ENCODE results near the gene USP7.
"Not testable (repeated sequence)": the region's sequence is repeated elsewhere in the genome, so short reads cannot be mapped to it uniquely, and the experiment has no call there.

The USP7 gene

DNA sequence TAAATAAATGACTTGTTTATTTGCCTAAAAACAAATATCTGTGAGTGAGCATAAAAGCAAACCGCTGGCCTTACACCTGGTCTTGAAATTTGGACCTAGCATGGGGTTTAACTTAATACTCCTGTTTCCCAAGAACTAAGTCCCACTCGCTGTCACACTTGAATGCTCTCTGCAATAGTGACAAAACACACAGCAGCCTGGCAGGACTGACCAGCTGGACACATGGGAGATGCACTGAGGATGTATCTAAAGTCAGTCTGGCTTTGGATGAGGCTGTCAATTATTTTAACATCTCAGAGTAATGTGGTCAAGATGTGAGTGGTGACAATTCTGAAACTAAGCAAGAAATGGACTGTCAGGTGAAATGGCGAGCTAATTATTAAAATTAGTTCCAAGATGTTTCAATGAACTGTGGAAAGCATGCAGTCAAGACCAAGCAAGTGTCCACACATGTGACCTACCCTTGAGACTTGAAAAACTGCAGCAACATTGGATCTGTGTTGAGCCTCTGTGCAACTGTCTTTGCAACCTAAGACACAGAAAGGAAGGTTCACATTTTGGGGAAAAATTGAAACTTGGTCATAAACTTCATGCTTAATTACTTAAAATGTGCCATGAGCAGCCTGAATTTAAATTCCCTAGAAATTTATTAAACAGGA is 64.9 kb downstream of the USP7 start:
- DNase-seq, result no peak

DNA sequence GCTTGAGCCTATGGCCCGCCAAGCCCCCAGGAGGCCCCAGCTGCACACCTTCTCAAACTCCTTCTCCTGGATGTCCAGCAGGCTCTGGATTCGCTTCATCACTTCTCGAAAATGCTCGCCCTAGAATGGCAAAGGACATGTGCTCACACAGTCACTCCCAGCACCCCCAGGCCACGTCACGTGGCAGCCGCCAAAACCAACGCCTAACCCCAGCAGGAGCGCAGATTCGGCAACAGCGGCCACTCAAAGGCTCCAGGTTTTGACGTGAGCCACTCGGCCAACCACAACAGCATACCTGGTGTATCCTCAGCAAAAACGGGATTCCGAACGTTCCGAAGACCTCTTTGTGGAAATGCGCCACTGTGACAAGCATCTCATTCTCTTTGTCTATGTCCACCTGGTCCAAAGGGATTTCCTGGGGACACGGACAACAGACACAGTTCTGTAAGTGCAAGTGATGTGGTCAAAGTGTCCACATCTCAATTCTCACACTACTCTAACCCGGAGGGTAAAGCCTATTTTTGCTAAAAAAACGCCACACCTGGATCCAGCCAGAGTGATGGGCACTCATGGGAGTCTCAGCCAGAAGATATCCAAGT is 68.9 kb downstream of the USP7 start:
- no peak for DNase-seq

DNA sequence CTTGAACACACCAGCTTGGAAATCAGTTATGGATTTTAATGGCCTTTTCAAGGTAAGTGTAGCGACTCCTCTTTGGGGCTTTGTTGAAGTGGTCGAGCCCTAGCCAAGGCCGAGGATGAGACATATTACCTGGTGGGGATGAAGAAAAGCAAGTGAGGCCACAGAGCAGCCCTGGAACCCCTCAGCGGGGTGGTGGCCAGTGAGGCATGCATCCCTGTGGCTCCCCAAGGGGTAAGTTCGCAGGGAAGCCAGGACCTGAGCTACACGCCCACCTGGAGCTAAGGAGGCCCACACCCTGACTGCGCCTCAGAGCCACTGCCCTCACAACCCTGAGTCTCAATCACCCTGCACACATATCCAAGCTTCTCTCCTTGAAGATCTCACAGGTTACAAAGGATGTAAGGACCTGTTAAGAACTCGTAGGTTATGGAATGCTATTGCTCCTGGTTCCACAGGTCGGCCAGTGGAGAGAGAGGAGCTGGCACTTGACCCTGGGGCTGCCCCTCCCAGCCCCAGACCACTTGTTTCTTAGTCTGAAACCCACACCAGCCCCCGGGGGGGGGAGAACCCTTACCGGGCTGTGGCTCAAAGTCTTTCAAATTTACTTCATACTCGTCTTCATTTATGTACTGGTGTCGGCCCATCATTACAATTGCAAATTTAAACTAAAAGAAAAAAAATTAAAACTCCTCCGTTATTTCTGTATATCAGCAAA is 69.6 kb downstream of the USP7 start:
- DNase-seq, result no peak

GRCh38 chr16:8893426-8893825 is 70.3 kb downstream of the USP7 start:
- no peak for DNase-seq

GRCh38 chr16:8892101-8892575 is 71.6 kb downstream of the USP7 start:
- DNase-seq, result no peak

DNA sequence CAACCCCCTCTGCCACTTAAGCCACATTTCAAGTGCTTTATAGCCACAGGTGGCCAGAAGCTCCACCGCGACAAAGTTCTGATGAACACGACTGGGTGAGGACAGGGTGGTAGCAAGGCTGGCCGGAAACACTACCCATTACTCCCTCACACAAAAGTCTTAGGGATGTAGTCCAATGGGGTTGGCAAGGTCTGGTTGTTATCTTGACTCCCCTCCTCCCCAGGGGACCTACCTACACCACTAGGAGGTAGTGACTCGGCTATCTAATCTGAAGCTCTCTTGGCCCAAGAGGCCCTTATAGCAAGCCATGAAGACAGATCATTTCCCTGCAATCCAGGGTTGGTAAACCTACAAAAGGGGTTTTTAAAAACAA is 73.2 kb downstream of the USP7 start:
- no peak for DNase-seq

DNA sequence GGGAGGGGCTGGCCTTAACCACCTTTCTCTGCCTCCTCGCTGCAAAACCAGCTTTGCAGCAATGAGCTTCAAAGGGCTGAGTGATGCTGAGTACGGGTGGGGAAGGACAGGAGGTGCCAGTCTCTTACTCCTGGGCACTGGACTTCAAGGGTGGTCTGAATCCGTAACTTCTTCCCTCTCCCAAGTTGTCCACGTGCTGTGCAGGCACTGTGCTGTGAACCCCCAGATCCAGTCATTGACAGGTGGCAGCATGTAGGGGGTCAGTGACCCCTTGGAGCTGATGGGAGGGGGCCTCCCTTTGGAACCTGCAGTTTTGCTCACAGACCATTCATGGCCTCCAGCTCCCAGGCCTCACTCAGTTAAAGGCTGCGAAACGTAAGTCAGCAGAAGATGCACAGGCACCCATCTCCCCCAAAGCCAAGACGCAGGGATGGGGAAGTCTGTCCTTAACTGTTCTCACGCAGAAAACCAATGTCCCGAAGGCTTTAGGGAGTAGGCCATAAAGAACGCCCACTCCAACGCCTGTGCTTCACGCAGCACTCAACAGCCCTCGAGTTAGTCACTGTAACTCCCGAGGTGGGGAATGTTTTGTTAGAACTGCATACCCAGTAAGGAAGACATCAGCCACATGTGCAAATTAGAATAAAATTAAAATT is 73.7 kb downstream of the USP7 start:
- DNase-seq, result no peak

DNA sequence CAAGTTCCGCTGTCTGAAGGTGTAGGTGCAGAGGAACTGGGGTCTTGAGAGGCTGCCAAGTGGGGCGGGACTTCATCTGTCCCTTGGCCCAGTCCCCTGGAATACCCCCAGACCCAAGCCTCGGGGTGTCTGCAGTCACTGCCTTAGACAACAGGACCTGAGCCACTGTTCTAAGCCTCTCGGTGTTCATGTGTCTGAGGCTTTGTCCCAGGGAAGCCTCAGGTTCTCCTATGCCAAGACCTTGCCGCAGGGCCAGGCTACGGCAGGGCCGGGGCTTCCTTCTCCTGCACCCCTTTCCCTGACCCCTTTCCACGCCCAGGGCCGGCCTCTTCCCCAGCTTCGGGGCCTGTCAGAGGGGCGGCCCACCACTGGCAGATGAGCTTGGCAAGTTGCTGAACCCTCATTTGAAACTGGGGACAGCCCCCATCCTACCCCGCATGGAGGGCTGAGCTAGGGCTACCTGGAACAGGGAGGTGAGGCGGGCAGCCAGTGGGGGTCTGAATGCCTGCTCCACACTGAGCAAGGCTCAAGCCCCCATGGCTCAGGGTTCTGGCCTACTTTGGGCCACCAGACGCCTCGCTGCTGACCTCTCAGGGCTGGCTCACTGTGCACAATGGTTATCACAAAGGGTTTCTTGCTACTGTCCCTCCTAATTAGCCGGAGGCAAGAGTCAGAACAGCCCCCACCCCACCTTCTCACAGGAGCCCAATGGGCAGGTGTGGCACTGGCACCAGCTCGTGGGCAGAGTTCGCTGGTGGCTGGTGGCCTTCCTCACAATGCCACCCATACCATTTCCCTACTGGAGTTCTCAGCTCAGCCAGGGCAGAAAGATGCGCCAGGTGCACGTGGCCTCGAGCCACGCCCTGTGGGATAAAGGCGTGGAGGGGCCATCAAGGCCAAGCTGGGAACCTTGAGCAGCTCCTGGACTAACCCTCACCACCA is 74.5 kb downstream of the USP7 start:
- no peak for DNase-seq

DNA sequence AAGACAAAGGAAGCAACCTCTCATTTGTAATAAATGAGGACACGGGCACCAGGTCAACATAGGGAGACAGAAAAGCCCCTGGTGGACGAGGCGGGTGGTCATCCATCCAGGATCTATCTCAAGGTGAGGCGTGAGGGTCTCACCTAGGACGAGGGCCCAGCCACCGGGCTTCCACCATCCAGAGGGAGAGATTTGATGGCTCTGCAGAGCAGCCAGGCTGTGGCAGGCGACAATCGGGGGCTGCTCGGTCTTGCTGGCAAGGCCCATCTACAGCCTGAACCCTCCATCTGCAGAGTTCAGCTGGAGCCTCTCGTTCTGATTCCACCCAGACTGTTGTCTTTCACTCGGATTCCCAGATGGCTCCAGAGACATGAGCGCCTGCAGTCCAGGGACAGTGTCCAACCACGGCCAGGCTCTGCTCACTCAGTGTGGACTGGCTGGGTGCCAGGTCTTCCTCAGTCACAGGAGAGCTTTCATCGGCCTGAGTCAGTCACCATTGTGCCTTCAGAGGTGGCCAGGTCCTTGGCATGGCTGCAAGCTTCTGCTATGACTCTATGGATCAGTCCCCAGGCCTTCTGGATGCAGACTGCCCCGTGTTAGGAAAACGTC is 75.7 kb downstream of the USP7 start:
- DNase-seq, result peak; percentile 45

- no peak for DNase-seq
These were observed 76.3 kb downstream of the USP7 start for GRCh38 chr16:8887431-8887765.

GRCh38 chr16:8886593-8887430 is 76.9 kb downstream of the USP7 start:
- DNase-seq, result no peak

- DNase-seq, result no peak
These were observed 77.8 kb downstream of the USP7 start for GRCh38 chr16:8885674-8886592.

DNA sequence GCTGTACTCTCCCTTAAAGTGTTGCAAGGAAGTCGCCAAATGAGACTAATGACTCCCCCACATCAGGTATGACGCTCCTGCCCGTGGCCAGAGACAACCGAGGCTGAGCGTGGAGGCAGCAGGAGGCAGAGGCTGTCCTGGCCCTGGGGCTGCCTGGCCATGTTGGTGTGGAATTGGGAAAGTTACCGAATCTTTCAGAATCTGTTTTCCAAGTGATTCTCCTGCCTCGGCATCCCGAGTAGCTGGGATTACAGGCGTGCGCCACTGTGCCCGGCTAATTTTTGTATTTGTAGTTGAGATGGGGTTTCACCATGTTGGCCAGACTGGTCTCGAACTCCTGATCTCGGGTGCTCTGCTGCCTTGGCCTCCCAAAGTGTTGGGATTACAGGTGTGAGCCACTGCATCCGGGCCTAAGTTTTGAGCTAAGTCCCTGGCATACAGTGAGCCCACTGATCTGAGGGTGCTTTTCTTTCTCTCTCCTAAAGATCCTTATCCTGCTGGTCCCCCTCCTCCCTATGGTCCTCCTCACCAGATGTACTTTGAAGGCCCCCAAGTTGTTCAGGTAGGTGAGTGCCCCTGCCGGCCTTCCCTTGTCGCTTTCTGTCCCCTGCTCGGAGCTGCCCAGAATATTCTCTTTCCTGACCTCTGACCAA is 80.9 kb downstream of the USP7 start:
- DNase-seq, result no peak

DNA sequence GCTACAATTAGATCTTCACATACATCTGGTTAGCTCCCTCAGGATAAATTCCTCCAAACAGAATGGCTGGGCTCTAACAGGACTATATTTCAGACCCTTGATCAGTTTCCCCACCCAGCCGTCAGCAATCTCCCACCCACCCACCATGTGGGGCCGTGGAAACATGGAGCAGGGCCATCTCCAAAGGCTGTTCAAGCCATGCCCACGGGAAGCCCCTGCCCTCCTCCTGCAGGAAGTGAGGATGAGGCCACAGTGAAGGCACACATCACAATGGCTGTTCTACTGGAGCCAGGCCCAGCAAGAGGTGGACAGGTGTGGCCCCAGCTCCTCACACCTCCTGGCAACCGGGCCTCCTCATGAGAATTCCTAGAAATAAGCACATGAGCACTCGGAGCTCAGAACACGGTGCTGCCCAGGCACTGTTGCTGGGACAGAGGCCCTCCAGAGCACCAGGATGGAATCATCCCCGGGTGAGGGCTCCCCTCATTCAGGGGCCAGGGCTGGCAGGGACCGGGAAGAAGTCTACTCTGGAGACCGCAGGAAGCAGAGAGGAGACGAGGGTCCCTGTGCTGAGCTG is 81.6 kb downstream of the USP7 start, which contains the start of gene LITAFD:
Gene LITAFD, plus strand, starts transcription at position 311 of the 577 bp plus-strand sequence. CDS start 2,005 bp downstream, outside the sequence.
- DNase-seq, result no peak

DNA sequence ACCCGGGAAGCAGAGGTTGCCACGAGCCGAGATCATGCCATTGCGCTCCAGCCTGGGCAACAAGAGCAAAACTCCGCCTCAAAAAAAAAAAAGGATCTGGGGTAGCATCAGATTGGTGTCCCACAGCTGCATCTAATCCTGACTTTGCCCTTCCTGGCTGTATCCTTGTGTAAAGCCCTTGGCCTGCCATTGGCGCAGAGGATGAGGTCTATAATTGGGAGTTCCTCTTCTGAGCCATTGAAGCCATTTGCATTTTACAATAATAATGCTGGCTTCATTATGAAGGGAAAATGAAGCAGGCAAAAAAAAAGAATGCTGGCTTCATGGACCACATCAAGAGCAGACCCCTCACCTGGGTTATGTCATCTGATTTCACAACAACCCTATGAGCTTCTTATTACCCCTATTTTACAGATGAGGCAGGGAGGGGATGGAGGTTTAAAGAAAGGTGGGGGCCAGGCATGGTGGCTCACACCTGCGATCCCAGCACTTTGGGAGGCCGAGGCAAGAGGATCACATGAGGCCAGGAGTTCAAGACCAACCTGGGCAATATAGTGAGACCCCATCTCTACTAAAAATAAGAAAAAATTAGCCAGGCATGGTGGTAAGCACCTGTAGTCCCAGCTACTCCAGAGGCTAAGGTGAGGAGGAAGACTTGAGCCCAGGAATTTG is 82.7 kb downstream of the USP7 start:
- DNase-seq, result no peak

- no peak for DNase-seq
These were observed 85.2 kb downstream of the USP7 start for GRCh38 chr16:8878523-8878911.

- DNase-seq, result no peak
These were observed 85.7 kb downstream of the USP7 start for GRCh38 chr16:8877894-8878522.

GRCh38 chr16:8875317-8875716 is 88.4 kb downstream of the USP7 start:
- not testable (repeated sequence) for DNase-seq

Data from NCI-H2029 treated with DMSO at 0.1 percent for 48 hours (cell line).